ENCODE measurements around the gene SART3.

Gene SART3

GRCh38 chr12:108560752-108561719 is at the start of gene SART3:
TSS of gene SART3 (minus strand) at chr12:108561173. CDS start at chr12:108561154, 19 bp downstream.
- peak within 1 kb of the TSS; percentile 100 for H3K4me3 Mint-ChIP-seq
- H3K27me3 Mint-ChIP-seq (ENCODE audit: low read depth), result no peaks in the 10 kb centered on the region
- peak within 1 kb of the TSS; percentile 99 for H3K27ac Mint-ChIP-seq
- H3K4me1 Mint-ChIP-seq (ENCODE audit: low read depth), result peaks cover 36% of the 10 kb centered on the region
- H3K36me3 Mint-ChIP-seq (ENCODE audit: low read depth), result peaks cover 21% of the 10 kb centered on the region
- no peaks in the 10 kb centered on the region for H3K9me3 Mint-ChIP-seq

GRCh38 chr12:108610336-108610815 is 49.4 kb upstream of the SART3 start:
- Mint-ChIP-seq H3K9me3 (peaks cover 4% of the 10 kb centered on the region), H3K4me1 (ENCODE audit: low read depth) (peaks cover 23% of the 10 kb centered on the region), H3K27me3 (ENCODE audit: low read depth) (peaks cover 3% of the 10 kb centered on the region), H3K27ac (no peak overlapping the region), H3K4me3 (no peak overlapping the region), H3K36me3 (ENCODE audit: low read depth) (peaks cover 6% of the 10 kb centered on the region)

- peaks cover 24% of the 10 kb centered on the region for H3K4me1 Mint-ChIP-seq (ENCODE audit: low read depth)
- no peak overlapping the region for H3K27ac Mint-ChIP-seq
- peaks cover 6% of the 10 kb centered on the region for H3K36me3 Mint-ChIP-seq (ENCODE audit: low read depth)
- H3K27me3 Mint-ChIP-seq (ENCODE audit: low read depth), result peaks cover 7% of the 10 kb centered on the region
- H3K9me3 Mint-ChIP-seq, result peaks cover 5% of the 10 kb centered on the region
- H3K4me3 Mint-ChIP-seq, result no peak overlapping the region
Observed at GRCh38 chr12:108609537-108610335, 48.8 kb upstream of the SART3 start.

- no peak overlapping the region for H3K27ac Mint-ChIP-seq
- peaks cover 17% of the 10 kb centered on the region for H3K4me1 Mint-ChIP-seq (ENCODE audit: low read depth)
Observed at GRCh38 chr12:108608616-108609015, 47.6 kb upstream of the SART3 start.

GRCh38 chr12:108607981-108608600 is 47.1 kb upstream of the SART3 start:
- no peaks in the 10 kb centered on the region for H3K36me3 Mint-ChIP-seq (ENCODE audit: low read depth)
- peaks cover 5% of the 10 kb centered on the region for H3K9me3 Mint-ChIP-seq
- no peak overlapping the region for H3K27ac Mint-ChIP-seq
- peaks cover 8% of the 10 kb centered on the region for H3K27me3 Mint-ChIP-seq (ENCODE audit: low read depth)
- H3K4me3 Mint-ChIP-seq, result no peak overlapping the region
- H3K4me1 Mint-ChIP-seq (ENCODE audit: low read depth), result peaks cover 13% of the 10 kb centered on the region

More at GRCh38 chr12:108608616-108609015, 47.6 kb upstream of the SART3 start:
- H3K36me3 Mint-ChIP-seq (ENCODE audit: low read depth), result no peaks in the 10 kb centered on the region
- peaks cover 8% of the 10 kb centered on the region for H3K27me3 Mint-ChIP-seq (ENCODE audit: low read depth)
- peaks cover 5% of the 10 kb centered on the region for H3K9me3 Mint-ChIP-seq
- no peak overlapping the region for H3K4me3 Mint-ChIP-seq

GRCh38 chr12:108606492-108606891 is 45.5 kb upstream of the SART3 start:
- Mint-ChIP-seq H3K4me3 (no peak overlapping the region), H3K9me3 (peaks cover 5% of the 10 kb centered on the region), H3K27me3 (ENCODE audit: low read depth) (peaks cover 11% of the 10 kb centered on the region), H3K27ac (peak overlapping the region; percentile 26), H3K36me3 (ENCODE audit: low read depth) (no peaks in the 10 kb centered on the region), H3K4me1 (ENCODE audit: low read depth) (peaks cover 6% of the 10 kb centered on the region)

GRCh38 chr12:108605690-108606406 is 44.9 kb upstream of the SART3 start:
- peaks cover 6% of the 10 kb centered on the region for H3K4me1 Mint-ChIP-seq (ENCODE audit: low read depth)
- H3K36me3 Mint-ChIP-seq (ENCODE audit: low read depth), result no peaks in the 10 kb centered on the region
- H3K4me3 Mint-ChIP-seq, result peak overlapping the region; percentile 2
- H3K27ac Mint-ChIP-seq, result peak overlapping the region; percentile 68
- peaks cover 11% of the 10 kb centered on the region for H3K27me3 Mint-ChIP-seq (ENCODE audit: low read depth)
- H3K9me3 Mint-ChIP-seq, result peaks cover 5% of the 10 kb centered on the region

- H3K36me3 Mint-ChIP-seq (ENCODE audit: low read depth), result no peaks in the 10 kb centered on the region
- H3K27ac Mint-ChIP-seq, result peak overlapping the region; percentile 68
- H3K27me3 Mint-ChIP-seq (ENCODE audit: low read depth), result peaks cover 11% of the 10 kb centered on the region
- H3K9me3 Mint-ChIP-seq, result peaks cover 5% of the 10 kb centered on the region
- peaks cover 6% of the 10 kb centered on the region for H3K4me1 Mint-ChIP-seq (ENCODE audit: low read depth)
- H3K4me3 Mint-ChIP-seq, result peak overlapping the region; percentile 2
Observed at GRCh38 chr12:108605000-108605689, 44.2 kb upstream of the SART3 start.

- H3K36me3 Mint-ChIP-seq (ENCODE audit: low read depth), result no peaks in the 10 kb centered on the region
- H3K27ac Mint-ChIP-seq, result no peak overlapping the region
- peaks cover 6% of the 10 kb centered on the region for H3K4me1 Mint-ChIP-seq (ENCODE audit: low read depth)
- H3K9me3 Mint-ChIP-seq, result peaks cover 5% of the 10 kb centered on the region
- peaks cover 11% of the 10 kb centered on the region for H3K27me3 Mint-ChIP-seq (ENCODE audit: low read depth)
- no peak overlapping the region for H3K4me3 Mint-ChIP-seq
Observed at GRCh38 chr12:108604208-108604941, 43.4 kb upstream of the SART3 start.

- Mint-ChIP-seq H3K9me3 (peaks cover 5% of the 10 kb centered on the region), H3K36me3 (ENCODE audit: low read depth) (no peaks in the 10 kb centered on the region), H3K27ac (no peak overlapping the region), H3K27me3 (ENCODE audit: low read depth) (peaks cover 11% of the 10 kb centered on the region), H3K4me3 (no peak overlapping the region), H3K4me1 (ENCODE audit: low read depth) (peaks cover 6% of the 10 kb centered on the region)
Observed at GRCh38 chr12:108603743-108604142, 42.8 kb upstream of the SART3 start.

- H3K9me3 Mint-ChIP-seq, result peaks cover 5% of the 10 kb centered on the region
- H3K27me3 Mint-ChIP-seq (ENCODE audit: low read depth), result peaks cover 11% of the 10 kb centered on the region
- no peak overlapping the region for H3K27ac Mint-ChIP-seq
- H3K36me3 Mint-ChIP-seq (ENCODE audit: low read depth), result no peaks in the 10 kb centered on the region
- peaks cover 6% of the 10 kb centered on the region for H3K4me1 Mint-ChIP-seq (ENCODE audit: low read depth)
- H3K4me3 Mint-ChIP-seq, result no peak overlapping the region
Observed at GRCh38 chr12:108602976-108603704, 42.2 kb upstream of the SART3 start.

GRCh38 chr12:108602209-108602705 is 41.3 kb upstream of the SART3 start:
- Mint-ChIP-seq H3K4me1 (ENCODE audit: low read depth) (peaks cover 6% of the 10 kb centered on the region), H3K4me3 (no peak overlapping the region), H3K27ac (peak overlapping the region; percentile 31), H3K36me3 (ENCODE audit: low read depth) (no peaks in the 10 kb centered on the region), H3K9me3 (peaks cover 5% of the 10 kb centered on the region), H3K27me3 (ENCODE audit: low read depth) (peaks cover 8% of the 10 kb centered on the region)
